DND-41 (cell line): ENCODE results near the gene CIT.

Experiments used
- ATAC-seq: fragments of 200-7000 bp; cut with Tn5 transposase; 3 replicates; pipeline ENCODE4 v1.9.1; 2021; ENCODE audit warnings: low read depth; ENCODE audit not compliant: insufficient read depth
- DNase-seq: peaks from one replicate; pipeline ENCODE4 v3.0.0-alpha.2; 2020
- H2AFZ ChIP-seq: 2 replicates; pipeline ENCODE4 v1.6.0; 2012; ENCODE audit warnings: low read depth, low read length
- H3K27ac ChIP-seq: 2 replicates; pipeline ENCODE4 v1.5.1; 2012; ENCODE audit warnings: low read length, inconsistent platforms
- H3K27me3 ChIP-seq: fragments of 200-600 bp; sonication (generic); 2 replicates; pipeline ENCODE4 v1.6.0; 2012; ENCODE audit warnings: low read length, mild to moderate bottlenecking, inconsistent platforms; ENCODE audit not compliant: insufficient read depth, poor library complexity
- H3K36me3 ChIP-seq: 2 replicates; pipeline ENCODE4 v1.5.1; 2012; ENCODE audit warnings: low read length, inconsistent platforms; ENCODE audit not compliant: insufficient read depth
- H3K4me1 ChIP-seq: 2 replicates; pipeline ENCODE4 v1.5.1; 2012; ENCODE audit warnings: mild to moderate bottlenecking, low read length; ENCODE audit not compliant: insufficient read depth
- H3K4me2 ChIP-seq: 2 replicates; pipeline ENCODE4 v1.6.0; 2012; ENCODE audit warnings: mild to moderate bottlenecking, moderate library complexity, low read length, inconsistent platforms; ENCODE audit not compliant: insufficient read depth
- H3K4me3 ChIP-seq, 2 experiments: fragments of 200-600 bp in 1 of 2; shearing (Covaris generic) in 1 of 2; 2 replicates each; pipeline ENCODE4 v1.5.1; 2012 to 2016; ENCODE audit warnings: inconsistent platforms in 2 of 2, low read length in 2 of 2, mild to moderate bottlenecking in 2 of 2, low read depth in 1 of 2, moderate library complexity in 1 of 2
- H3K79me2 ChIP-seq: 2 replicates; pipeline ENCODE4 v1.6.0; 2012; ENCODE audit warnings: low read length, inconsistent platforms; ENCODE audit not compliant: insufficient read depth
- H3K9ac ChIP-seq: 2 replicates; pipeline ENCODE4 v1.6.0; 2012; ENCODE audit warnings: low read depth, mild to moderate bottlenecking, inconsistent platforms, low read length, moderate library complexity
- H3K9me3 ChIP-seq: 2 replicates; pipeline ENCODE4 v1.5.1; 2012; ENCODE audit warnings: low read length, moderate library complexity, mild to moderate bottlenecking, inconsistent platforms; ENCODE audit not compliant: insufficient read depth, severe bottlenecking
- H4K20me1 ChIP-seq: 2 replicates; pipeline ENCODE4 v1.6.0; 2012; ENCODE audit warnings: low read length; ENCODE audit not compliant: insufficient read depth
- EZH2 ChIP-seq: IDR thresholded peaks from 3 replicates; pipeline ENCODE4 v1.6.1; 2012; ENCODE audit warnings: borderline replicate concordance, low read depth, mild to moderate bottlenecking, moderate library complexity, low read length, inconsistent platforms; ENCODE audit not compliant: severe bottlenecking
- TF ChIP-seq, protein P1 (sequence below): IDR thresholded peaks from 2 replicates; pipeline ENCODE4 v1.5.1; 2012; ENCODE audit warnings: borderline replicate concordance, low read length, moderate library complexity, mild to moderate bottlenecking; ENCODE audit not compliant: poor library complexity, severe bottlenecking; ENCODE audit errors: extremely low read depth

The CIT gene

DNA sequence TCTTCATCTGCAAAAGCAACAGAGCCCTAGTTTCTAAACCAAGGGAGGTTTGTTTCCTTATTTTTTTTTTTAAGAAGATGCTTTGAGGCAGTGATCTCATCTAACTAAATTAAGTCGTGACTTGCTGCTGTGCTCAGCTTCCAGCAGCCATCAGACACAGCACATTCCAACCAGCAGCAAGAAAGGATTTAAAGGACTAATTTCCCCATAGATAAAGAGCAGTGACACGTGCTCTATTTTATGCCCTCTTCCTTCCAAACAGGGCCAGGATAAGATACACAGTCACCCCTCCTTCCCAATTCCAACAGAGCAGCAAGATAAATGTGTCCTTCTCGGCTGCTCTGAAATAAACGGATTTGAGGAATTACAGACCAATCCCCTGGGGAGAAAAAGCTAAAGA, 127.5 kb downstream of the CIT start:
- no peaks in the 10 kb centered on the region for H3K27me3 ChIP-seq
- no peak overlapping the region for H3K4me2 ChIP-seq
- H3K9ac ChIP-seq, result no peak overlapping the region
- H3K36me3 ChIP-seq, result peaks cover 95% of the 10 kb centered on the region
- no peak overlapping the region for H3K4me3 ChIP-seq
- H4K20me1 ChIP-seq, result no peaks in the 10 kb centered on the region
- no peak overlapping the region for H3K27ac ChIP-seq
- peaks cover 21% of the 10 kb centered on the region for H3K9me3 ChIP-seq
- no peaks in the 10 kb centered on the region for H3K4me1 ChIP-seq
- H3K79me2 ChIP-seq, result no peaks in the 10 kb centered on the region
- TF ChIP-seq, protein P1, sequence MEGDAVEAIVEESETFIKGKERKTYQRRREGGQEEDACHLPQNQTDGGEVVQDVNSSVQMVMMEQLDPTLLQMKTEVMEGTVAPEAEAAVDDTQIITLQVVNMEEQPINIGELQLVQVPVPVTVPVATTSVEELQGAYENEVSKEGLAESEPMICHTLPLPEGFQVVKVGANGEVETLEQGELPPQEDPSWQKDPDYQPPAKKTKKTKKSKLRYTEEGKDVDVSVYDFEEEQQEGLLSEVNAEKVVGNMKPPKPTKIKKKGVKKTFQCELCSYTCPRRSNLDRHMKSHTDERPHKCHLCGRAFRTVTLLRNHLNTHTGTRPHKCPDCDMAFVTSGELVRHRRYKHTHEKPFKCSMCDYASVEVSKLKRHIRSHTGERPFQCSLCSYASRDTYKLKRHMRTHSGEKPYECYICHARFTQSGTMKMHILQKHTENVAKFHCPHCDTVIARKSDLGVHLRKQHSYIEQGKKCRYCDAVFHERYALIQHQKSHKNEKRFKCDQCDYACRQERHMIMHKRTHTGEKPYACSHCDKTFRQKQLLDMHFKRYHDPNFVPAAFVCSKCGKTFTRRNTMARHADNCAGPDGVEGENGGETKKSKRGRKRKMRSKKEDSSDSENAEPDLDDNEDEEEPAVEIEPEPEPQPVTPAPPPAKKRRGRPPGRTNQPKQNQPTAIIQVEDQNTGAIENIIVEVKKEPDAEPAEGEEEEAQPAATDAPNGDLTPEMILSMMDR, result no peak
- DNase-seq, result no peak
- ATAC-seq, result no peak
- no peak overlapping the region for H2AFZ ChIP-seq

DNA sequence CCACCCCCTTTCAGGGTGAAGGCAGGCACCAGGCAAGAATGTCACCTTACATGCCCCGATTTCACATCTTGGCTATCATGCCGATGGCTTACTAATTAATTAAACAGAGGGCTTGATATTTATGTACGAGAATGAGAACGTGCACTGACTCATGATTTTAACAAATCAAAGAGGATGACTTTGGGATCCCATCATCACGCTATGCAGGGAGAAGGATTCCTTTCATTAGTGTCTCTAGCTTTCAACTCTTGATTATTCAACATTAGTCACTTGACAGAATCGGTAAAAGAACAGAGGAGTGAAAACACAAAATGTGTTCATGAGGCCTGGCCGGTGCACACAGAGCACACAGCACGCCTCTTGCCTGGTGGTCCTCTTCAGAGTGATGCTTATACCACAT, 128.6 kb downstream of the CIT start:
- no peak overlapping the region for H2AFZ ChIP-seq
- DNase-seq, result no peak
- TF ChIP-seq, protein P1, result no peak
- no peak for TF ChIP-seq EZH2
- no peaks in the 10 kb centered on the region for H4K20me1 ChIP-seq
- no peak overlapping the region for H3K9ac ChIP-seq
- no peak overlapping the region for H3K27ac ChIP-seq
- H3K4me1 ChIP-seq, result no peaks in the 10 kb centered on the region
- peaks cover 23% of the 10 kb centered on the region for H3K9me3 ChIP-seq
- no peak overlapping the region for H3K4me2 ChIP-seq
- no peak overlapping the region for H3K4me3 ChIP-seq
- no peak for ATAC-seq
- no peaks in the 10 kb centered on the region for H3K79me2 ChIP-seq
- no peaks in the 10 kb centered on the region for H3K27me3 ChIP-seq
- H3K36me3 ChIP-seq, result peaks cover 95% of the 10 kb centered on the region

DNA sequence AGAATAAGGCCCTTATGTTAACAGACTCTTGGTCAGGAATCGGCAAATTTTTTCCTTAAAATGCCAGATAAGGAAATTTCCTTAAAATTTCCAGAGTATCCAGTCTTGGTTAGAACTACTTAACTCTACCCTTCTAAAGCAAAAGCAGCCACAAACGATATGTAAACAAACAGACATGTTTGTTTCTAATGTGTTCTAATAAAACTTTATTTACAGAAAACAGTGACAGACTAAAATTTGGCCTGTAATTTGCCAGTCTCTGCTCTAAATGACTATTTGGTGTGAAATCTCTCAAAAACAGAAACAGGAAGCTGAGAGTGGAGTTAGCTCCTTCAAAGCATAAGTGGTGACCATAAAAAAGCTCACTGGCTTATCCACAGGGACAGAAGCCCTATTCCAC, 131.0 kb downstream of the CIT start:
- ATAC-seq (no peak), DNase-seq (no peak)
- TF ChIP-seq, protein P1, result no peak
- TF ChIP-seq EZH2, result no peak
- Histone ChIP-seq H3K9ac (no peak overlapping the region), H3K27ac (no peak overlapping the region), H3K4me2 (no peak overlapping the region), H3K79me2 (no peaks in the 10 kb centered on the region), H3K9me3 (peaks cover 23% of the 10 kb centered on the region), H3K4me1 (no peaks in the 10 kb centered on the region), H3K36me3 (peaks cover 96% of the 10 kb centered on the region), H3K4me3 (no peak overlapping the region), H4K20me1 (no peaks in the 10 kb centered on the region), H3K27me3 (no peaks in the 10 kb centered on the region), H2AFZ (no peak overlapping the region)
